Activated naive CD4-positive, alpha-beta T cell treated with anti-CD3 and anti-CD28 coated beads for 36 hours (primary cell): ENCODE data around the gene C1QTNF9. TPM values are rescaled to one million over a fixed set of nuclear protein-coding genes. Genes with fewer than 3 reads are reported as not detected.

Experiments
- CTCF ChIA-PET: fragments of 350-600 bp; sonication (Branson Sonifier 250); formaldehyde crosslinking; loops from one replicate; lab custom pipeline; 2021; ENCODE audit warnings: antibody characterized with exemption; lab: Charles Lee
- DNase-seq: peaks from one replicate; pipeline ENCODE4 v3.0.0-alpha.2; 2020
- H3K27ac Mint-ChIP-seq: one replicate; pipeline ENCODE4 v1.8.0; 2021; ENCODE audit warnings: mild to moderate bottlenecking, mixed read lengths
- H3K27me3 Mint-ChIP-seq: one replicate; pipeline ENCODE4 v1.8.0; 2021; ENCODE audit warnings: low read depth, mixed read lengths
- H3K36me3 Mint-ChIP-seq: one replicate; pipeline ENCODE4 v1.8.0; 2021; ENCODE audit warnings: low read depth, mixed read lengths
- H3K4me1 Mint-ChIP-seq: one replicate; pipeline ENCODE4 v1.8.0; 2021; ENCODE audit warnings: low read depth, mixed read lengths
- H3K4me3 Mint-ChIP-seq: one replicate; pipeline ENCODE4 v1.8.0; 2021; ENCODE audit warnings: mild to moderate bottlenecking, moderate library complexity, mixed read lengths
- H3K9me3 Mint-ChIP-seq: one replicate; pipeline ENCODE4 v1.8.0; 2021; ENCODE audit warnings: mixed read lengths
- intact Hi-C: fragments of 100-400 bp; cut with micrococcal nuclease; formaldehyde crosslinking; loops from one replicate; pipeline ENCODE4 v1.15.1; 2023
- total RNA-seq, 2 experiments: library from RNA; stranded (reverse); gene quantifications; one replicate each; pipeline ENCODE4 v1.2.3, GENCODE V29; 2021

The C1QTNF9 gene
- total RNA-seq, 2 experiments from 2014 or later, result not detected

DNA sequence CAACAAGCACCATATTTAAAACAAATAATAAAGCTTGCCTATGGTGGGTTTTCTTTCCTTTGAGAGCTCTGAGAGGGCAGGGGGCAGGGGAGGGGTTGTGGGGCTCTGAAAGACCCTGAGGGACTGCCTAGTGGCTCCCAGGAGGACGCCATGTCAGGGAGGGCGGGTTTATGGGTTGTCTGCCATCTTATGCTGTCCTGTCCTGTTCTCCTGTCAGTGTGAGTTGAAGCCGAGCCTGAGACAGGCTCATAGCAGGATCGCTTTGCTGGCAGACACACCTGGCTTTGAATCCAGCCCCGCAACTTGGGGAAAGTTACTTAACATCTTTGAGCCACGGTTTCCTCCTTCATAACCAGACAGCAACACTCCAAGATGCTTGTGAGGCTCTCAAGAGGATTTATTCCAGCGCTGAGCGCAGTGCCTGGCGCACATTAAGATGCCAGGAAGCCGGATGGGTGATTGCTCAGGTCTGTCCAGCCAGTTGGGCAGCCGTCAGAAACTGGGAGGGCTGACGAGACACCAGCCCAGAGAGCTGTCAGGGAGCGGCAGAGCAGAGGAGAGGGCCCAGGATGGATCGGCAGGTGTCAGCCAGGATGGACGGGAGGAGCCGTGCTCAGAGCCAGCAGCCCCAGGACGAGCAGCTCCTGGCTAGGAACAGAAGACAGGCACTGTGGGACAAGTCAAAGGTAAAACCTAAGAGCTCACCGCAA, 36.8 kb upstream of the C1QTNF9 start:
- Mint-ChIP-seq H3K4me3 (peak overlapping the region; percentile 91), H3K27ac (peak overlapping the region; percentile 98), H3K9me3 (no peaks in the 10 kb centered on the region), H3K27me3 (no peaks in the 10 kb centered on the region), H3K36me3 (peaks cover 21% of the 10 kb centered on the region), H3K4me1 (peaks cover 77% of the 10 kb centered on the region)
- CTCF ChIA-PET, result interaction anchor here (0.6 to 4.2 kb wide), 6 partner anchors 9 to 45 kb away, joined by 3 to 24 read pairs (median 3); no protein-coding TSS in a partner anchor
- intact Hi-C loops, result loop anchor here (5.0 to 10.0 kb wide), 5 partner anchors 110 to 1015 kb away; partner anchors contain the start of genes MTMR6 and SPATA13
- DNase-seq, result peak; percentile 40

DNA sequence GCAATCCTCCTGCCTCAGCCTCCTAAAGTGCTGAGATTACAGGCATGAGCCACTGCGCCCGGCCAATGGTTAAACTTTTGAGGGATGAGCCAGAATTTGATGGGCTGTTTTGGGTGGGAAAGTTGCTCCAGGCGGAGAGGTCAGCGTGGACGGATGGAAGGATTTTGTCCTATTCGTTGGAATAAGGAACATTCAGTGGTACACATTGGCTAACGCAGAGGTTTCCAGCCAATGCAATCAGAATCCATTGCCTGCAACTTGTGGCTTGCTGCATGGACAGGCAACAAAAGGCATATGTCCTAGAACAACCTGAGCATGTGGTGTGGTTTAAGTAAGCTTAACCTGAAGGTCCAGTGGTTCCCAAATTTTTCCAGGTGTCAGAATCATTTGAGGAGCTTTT, 35.5 kb upstream of the C1QTNF9 start:
- Mint-ChIP-seq H3K4me3 (peak overlapping the region; percentile 69), H3K4me1 (peaks cover 75% of the 10 kb centered on the region), H3K27ac (peak overlapping the region; percentile 98)

DNA sequence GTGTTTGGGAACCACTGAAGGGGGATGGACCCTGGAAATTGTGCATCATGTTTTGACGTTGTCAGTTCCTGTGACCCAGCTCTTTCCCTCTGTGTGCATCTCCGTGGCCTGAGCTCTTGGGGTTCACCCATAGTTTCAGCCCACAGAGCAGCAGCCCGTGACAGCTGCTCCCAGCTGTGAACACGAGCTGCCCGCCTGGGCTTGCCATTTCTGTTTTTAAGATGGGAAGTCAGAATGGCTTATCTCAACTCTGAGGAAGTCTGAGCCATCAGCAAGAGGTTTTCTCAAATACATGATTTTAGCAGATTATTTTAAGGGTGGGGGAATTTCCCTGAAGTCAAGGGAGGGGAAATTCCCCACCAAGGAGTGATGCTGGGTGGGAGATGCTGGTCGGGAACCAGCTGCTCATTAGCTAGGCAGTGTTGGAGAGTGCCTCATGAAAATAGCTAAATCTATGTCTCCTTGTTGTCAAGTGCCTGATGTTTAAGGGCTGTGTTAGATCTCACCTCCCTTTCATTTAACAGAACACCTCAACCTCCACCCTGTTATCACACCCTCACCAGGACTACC, 34.8 kb upstream of the C1QTNF9 start:
- Mint-ChIP-seq H3K36me3 (peaks cover 19% of the 10 kb centered on the region), H3K4me1 (peaks cover 77% of the 10 kb centered on the region), H3K27ac (peak overlapping the region; percentile 98), H3K9me3 (no peaks in the 10 kb centered on the region), H3K4me3 (peak overlapping the region; percentile 69), H3K27me3 (no peaks in the 10 kb centered on the region)
- intact Hi-C loops, result loop anchor here (1.0 to 10.0 kb wide), 10 partner anchors 9 to 1013 kb away; partner anchors contain the start of genes MTMR6 and SPATA13
- peak; percentile 87 for DNase-seq
- CTCF ChIA-PET, result interaction anchor here (0.6 to 4.2 kb wide), 8 partner anchors 9 to 221 kb away, joined by 3 to 24 read pairs (median 7); no protein-coding TSS in a partner anchor

More for the DNA sequence above, 35.5 kb upstream of the C1QTNF9 start:
- no peak for DNase-seq
- Mint-ChIP-seq H3K9me3 (no peaks in the 10 kb centered on the region), H3K36me3 (peaks cover 17% of the 10 kb centered on the region), H3K27me3 (no peaks in the 10 kb centered on the region)
- CTCF ChIA-PET, result interaction anchor here (1.1 to 4.2 kb wide), 7 partner anchors 9 to 46 kb away, joined by 3 to 24 read pairs (median 9); no protein-coding TSS in a partner anchor
- intact Hi-C loops, result loop anchor here (1.0 to 10.0 kb wide), 10 partner anchors 9 to 1013 kb away; partner anchors contain the start of genes MTMR6 and SPATA13

DNA sequence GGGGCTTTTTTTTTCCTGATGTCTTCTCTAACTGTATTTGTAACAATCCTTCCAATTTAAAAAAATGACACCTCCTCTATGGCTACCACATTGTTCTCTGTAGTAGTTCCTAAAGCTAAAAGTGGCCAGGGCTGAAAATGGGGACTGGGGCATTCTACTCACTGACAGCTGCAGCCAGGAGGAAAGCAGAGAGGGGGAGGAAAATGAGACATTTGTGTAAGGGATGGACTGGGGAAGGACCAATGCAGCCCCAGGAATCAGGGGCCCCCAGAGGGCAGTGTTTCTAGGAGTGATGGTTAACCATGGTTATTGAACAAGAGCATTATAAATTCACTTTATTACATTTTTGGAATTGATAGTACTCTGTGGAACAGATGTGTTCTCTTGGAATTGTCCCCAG, 34.3 kb upstream of the C1QTNF9 start:
- Mint-ChIP-seq H3K9me3 (no peaks in the 10 kb centered on the region), H3K27ac (peak overlapping the region; percentile 98), H3K27me3 (no peaks in the 10 kb centered on the region), H3K36me3 (peaks cover 19% of the 10 kb centered on the region), H3K4me3 (peak overlapping the region; percentile 69), H3K4me1 (peaks cover 79% of the 10 kb centered on the region)
- DNase-seq, result no peak
- intact Hi-C loops, result loop anchor here (10.0 kb wide), 1 partner anchor 650 kb away; a partner anchor contains a TSS
- CTCF ChIA-PET, result interaction anchor here (0.6 to 4.2 kb wide), 9 partner anchors 10 to 220 kb away, joined by 3 to 24 read pairs (median 5); no protein-coding TSS in a partner anchor

DNA sequence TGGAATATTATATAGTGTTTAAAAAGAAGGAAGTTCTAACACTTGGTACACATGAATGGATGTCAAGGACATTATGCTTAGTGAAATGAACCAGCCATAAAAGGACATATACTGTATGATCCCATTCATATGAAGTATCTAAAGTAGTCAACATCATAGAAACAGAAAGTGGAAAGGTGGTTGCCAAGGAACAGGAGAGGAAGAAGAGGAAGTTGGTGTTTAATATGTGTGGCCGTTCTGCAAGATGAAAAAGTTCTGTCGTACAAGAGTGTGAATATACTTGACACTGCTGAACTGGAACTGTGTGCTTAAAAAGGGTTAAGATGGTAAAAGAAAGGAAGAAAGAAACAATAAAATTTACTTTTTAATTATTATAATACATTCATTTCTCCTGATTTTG, 33.1 kb upstream of the C1QTNF9 start:
- H3K27ac Mint-ChIP-seq, result peak overlapping the region; percentile 98
- H3K4me1 Mint-ChIP-seq, result peaks cover 85% of the 10 kb centered on the region
- intact Hi-C loops, result loop anchor here (10.0 kb wide), 1 partner anchor 648 kb away; a partner anchor contains a TSS
- H3K36me3 Mint-ChIP-seq, result peaks cover 16% of the 10 kb centered on the region
- H3K4me3 Mint-ChIP-seq, result no peak overlapping the region
- H3K9me3 Mint-ChIP-seq, result no peaks in the 10 kb centered on the region
- no peak for DNase-seq
- H3K27me3 Mint-ChIP-seq, result no peaks in the 10 kb centered on the region
- CTCF ChIA-PET, result interaction anchor here (0.6 to 4.2 kb wide), 2 partner anchors 22 to 25 kb away, joined by 3 to 24 read pairs; no protein-coding TSS in a partner anchor

DNA sequence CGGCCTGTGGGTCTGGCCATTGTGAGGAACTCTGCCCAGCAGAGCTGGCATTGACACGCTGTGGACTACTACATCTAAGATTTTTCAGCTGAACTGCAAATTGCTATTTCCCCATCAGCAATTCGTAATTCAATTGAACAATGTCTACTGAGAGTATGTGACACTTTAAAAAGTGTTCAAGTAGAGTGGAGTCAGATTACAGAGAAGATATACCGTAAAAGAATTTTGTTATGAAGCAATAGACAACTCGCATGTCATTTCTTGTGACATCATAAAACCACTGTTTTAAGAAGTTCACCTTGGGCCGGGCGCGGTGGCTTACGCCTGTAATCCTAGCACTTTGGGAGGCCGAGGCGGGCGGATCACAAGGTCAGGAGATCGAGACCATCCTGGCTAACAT, 32.5 kb upstream of the C1QTNF9 start:
- CTCF ChIA-PET, result interaction anchor here (0.6 kb wide), 1 partner anchor 22 kb away, joined by 3 read pairs; no protein-coding TSS in a partner anchor
- peaks cover 87% of the 10 kb centered on the region for H3K4me1 Mint-ChIP-seq

DNA sequence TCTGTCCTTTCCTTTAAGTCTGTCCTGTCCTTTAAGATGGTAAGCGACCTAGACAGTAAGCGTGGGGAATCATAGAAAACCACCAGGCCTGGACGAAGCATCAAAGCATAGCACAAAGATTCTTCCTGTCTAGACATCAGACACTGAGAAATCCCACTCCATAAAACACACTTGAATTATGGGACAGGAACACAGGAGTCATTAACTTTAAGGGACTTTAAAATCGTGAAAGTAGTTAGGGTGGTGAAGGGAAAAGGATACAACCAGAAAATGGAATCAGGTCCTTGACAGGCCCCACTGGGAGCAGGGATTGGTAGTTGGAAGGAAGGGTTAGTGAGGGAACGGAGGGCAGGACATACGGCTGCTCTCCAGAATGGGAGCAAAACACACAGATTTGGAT, 31.6 kb upstream of the C1QTNF9 start:
- no peak overlapping the region for H3K27ac Mint-ChIP-seq
- CTCF ChIA-PET, result interaction anchor here (0.9 kb wide), 1 partner anchor 49 kb away, joined by 3 read pairs; no protein-coding TSS in a partner anchor
- peaks cover 14% of the 10 kb centered on the region for H3K36me3 Mint-ChIP-seq
- no peaks in the 10 kb centered on the region for H3K27me3 Mint-ChIP-seq
- no peak overlapping the region for H3K4me3 Mint-ChIP-seq
- intact Hi-C loops, result loop anchor here (10.0 kb wide), 1 partner anchor 647 kb away; a partner anchor contains a TSS
- H3K9me3 Mint-ChIP-seq, result no peaks in the 10 kb centered on the region
- H3K4me1 Mint-ChIP-seq, result peaks cover 88% of the 10 kb centered on the region
- DNase-seq, result no peak

More for the DNA sequence above, 32.5 kb upstream of the C1QTNF9 start:
- H3K27me3 Mint-ChIP-seq, result no peaks in the 10 kb centered on the region
- peak overlapping the region; percentile 98 for H3K27ac Mint-ChIP-seq
- H3K36me3 Mint-ChIP-seq, result peaks cover 13% of the 10 kb centered on the region
- H3K9me3 Mint-ChIP-seq, result no peaks in the 10 kb centered on the region
- H3K4me3 Mint-ChIP-seq, result no peak overlapping the region
- intact Hi-C loops, result loop anchor here (10.0 kb wide), 1 partner anchor 648 kb away; a partner anchor contains a TSS
- no peak for DNase-seq

DNA sequence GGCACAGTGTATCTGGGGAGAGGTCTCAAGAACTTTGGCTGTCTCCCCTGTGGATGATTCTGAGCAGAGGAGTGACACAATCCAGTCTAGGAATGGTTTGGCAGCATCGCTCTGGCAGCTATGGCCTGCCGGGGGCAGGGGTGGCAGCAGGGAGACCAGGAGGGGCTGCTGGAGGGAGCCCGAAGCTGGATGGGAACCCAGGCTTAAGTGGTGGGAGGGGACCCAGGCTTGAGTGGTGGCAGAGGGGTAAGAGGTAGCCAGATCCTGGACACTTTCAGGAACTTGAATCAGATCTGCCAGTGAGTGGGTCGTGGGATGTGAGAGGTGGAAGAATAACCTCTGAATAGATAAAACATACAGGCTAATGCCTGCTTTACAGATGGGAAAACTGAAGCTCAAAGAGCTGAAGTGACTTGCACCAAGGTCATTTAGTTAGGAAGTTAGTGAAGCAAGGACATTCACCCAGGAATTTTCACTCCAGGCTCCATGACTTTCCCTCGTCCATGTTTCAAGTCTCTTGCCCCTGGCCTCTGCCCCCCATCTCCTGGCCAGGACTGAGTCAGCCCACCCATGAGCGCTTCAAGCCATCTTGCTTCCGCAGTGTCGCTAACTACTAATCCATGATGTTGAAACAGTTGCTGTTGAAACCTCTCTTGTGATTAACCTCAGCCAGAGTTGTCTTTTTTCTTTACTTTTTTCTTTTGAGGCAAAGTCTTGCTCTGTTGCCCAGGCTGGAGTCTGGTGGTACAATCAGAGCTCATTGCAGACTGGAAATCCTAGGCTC, 29.9 kb upstream of the C1QTNF9 start:
- Mint-ChIP-seq H3K36me3 (peaks cover 17% of the 10 kb centered on the region), H3K27ac (peak overlapping the region; percentile 67), H3K9me3 (no peaks in the 10 kb centered on the region), H3K4me1 (peaks cover 75% of the 10 kb centered on the region), H3K27me3 (no peaks in the 10 kb centered on the region), H3K4me3 (no peak overlapping the region)
- CTCF ChIA-PET, result interaction anchor here (0.7 kb wide), 1 partner anchor 132 kb away, joined by 5 read pairs; no protein-coding TSS in a partner anchor
- no peak for DNase-seq
- intact Hi-C loops, result loop anchor here (10.0 kb wide), 1 partner anchor 645 kb away; a partner anchor contains a TSS

DNA sequence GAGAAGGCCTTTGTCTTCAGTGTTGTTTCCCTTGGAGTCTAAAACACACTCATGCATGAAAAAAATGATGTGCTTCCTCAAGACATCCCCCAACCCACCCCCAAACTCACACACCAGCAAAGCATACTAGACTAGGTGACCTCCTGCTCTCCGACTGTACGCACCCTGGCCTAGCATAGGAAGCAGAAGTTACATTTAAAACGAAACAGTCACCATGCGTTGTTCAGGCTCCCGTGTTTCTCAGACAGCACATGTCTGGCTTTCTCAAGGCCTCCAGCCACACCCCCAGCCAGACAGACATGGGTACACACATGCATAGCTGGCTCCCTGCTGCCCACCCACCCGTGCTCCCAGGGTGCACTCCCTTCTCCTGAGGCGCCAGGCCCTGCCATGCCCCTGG, 28.7 kb upstream of the C1QTNF9 start:
- peaks cover 23% of the 10 kb centered on the region for H3K36me3 Mint-ChIP-seq
- no peaks in the 10 kb centered on the region for H3K27me3 Mint-ChIP-seq
- intact Hi-C loops, result no loop called here
- DNase-seq, result no peak
- no peak overlapping the region for H3K4me3 Mint-ChIP-seq
- peaks cover 63% of the 10 kb centered on the region for H3K4me1 Mint-ChIP-seq
- H3K27ac Mint-ChIP-seq, result no peak overlapping the region
- H3K9me3 Mint-ChIP-seq, result no peaks in the 10 kb centered on the region
- CTCF ChIA-PET, result no interaction called here

DNA sequence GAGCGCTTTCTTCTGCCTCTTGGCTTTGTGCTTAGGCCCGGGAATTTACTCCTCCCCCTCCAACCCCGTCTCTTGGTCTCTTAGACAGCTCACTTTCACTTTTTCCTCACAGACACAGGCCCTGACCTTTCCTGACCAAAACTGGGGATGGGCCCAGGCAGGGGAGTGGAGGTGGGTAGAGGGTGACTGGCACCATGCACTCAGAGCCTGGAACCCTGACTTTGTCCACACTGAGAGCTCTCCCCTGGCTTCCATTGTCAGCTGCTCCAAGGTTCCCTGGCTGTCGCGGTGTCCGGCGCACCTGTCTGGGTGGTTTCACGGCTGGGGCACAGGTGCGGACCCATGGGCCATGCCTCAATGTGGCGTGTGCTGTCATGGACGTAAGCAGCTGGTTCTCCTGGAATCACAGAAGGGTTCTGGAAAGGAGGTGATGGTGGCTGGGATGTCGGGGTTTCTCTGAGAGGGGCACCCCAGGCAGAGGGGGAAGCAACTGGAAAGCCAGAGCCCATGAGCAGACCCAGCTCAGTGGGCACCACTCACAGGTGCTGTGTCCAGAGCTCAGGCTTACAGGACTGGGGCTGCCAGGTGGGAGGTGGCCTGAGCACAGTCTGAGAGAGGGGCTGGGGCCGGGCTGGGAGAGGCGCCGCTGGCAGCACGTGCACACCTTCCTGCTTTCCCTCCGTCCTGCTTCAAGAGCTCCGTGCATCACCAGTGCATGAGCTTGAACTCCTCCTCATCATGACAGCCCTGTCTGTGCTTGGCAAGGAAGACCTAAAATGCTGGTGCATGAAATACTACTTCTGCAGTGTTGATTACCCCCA, 28.0 kb upstream of the C1QTNF9 start:
- no peak overlapping the region for H3K4me3 Mint-ChIP-seq
- peaks cover 29% of the 10 kb centered on the region for H3K36me3 Mint-ChIP-seq
- CTCF ChIA-PET, result interaction anchor here (0.9 kb wide), 1 partner anchor 17 kb away, joined by 4 read pairs; no protein-coding TSS in a partner anchor

DNA sequence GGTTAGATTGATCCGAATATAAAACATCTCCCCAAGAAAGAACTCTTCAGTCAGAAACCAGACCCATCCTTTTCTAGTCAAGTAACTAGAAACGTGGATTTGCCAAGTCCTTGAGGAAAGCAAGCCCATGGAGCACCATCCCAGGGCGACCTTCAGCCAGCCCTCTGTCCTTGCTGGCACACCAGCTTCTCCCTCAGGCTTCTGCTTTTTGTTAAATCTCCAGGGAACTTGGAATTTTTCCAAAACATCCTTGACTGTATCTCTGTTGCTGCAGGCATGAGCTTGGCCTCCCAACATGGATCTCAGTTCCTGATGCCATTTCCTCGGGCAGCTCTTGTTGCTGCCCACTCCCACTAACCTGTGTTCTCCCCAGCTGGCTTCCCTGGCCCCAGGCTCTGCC, 27.1 kb upstream of the C1QTNF9 start:
- H3K36me3 Mint-ChIP-seq, result peaks cover 34% of the 10 kb centered on the region
- no peaks in the 10 kb centered on the region for H3K27me3 Mint-ChIP-seq
- H3K4me3 Mint-ChIP-seq, result no peak overlapping the region
- no peaks in the 10 kb centered on the region for H3K9me3 Mint-ChIP-seq
- intact Hi-C loops, result no loop called here
- CTCF ChIA-PET, result interaction anchor here (0.5 to 1.1 kb wide), 4 partner anchors 18 to 55 kb away, joined by 3 to 4 read pairs (median 3); no protein-coding TSS in a partner anchor
- no peak for DNase-seq
- H3K27ac Mint-ChIP-seq, result no peak overlapping the region
- H3K4me1 Mint-ChIP-seq, result peaks cover 49% of the 10 kb centered on the region

More for the DNA sequence above, 28.0 kb upstream of the C1QTNF9 start:
- H3K4me1 Mint-ChIP-seq, result peaks cover 56% of the 10 kb centered on the region
- H3K9me3 Mint-ChIP-seq, result no peaks in the 10 kb centered on the region
- no peaks in the 10 kb centered on the region for H3K27me3 Mint-ChIP-seq
- intact Hi-C loops, result no loop called here
- peak overlapping the region; percentile 32 for H3K27ac Mint-ChIP-seq
- no peak for DNase-seq
